Natural killer cell (primary cell): ENCODE measurements around the gene CREB5. TPM values are rescaled to one million over a fixed set of nuclear protein-coding genes. Genes with fewer than 3 reads are reported as not detected.

Experiments used
- ATAC-seq, 3 donors: fragments of 150-1000 bp in 2 of 3; fragments of 200-7000 bp in 1 of 3; cut with Tn5 transposase; 1 replicate in 1 of 3; 2 replicates in 2 of 3; pipeline ENCODE4 v1.10.0; 2021; ENCODE audit warnings: mild to moderate bottlenecking in 2 of 3, moderate library complexity in 2 of 3
- DNase-seq, 2 donors: peaks; one replicate each; pipeline versions ENCODE4 v3.0.0 to v3.0.0-alpha.2; 2013 to 2021; ENCODE audit warnings: mixed read lengths in 1 of 2
- H3K27ac ChIP-seq: one replicate; pipeline ENCODE4 v1.5.1; 2013; ENCODE audit warnings: mild to moderate bottlenecking, low read length
- H3K27me3 ChIP-seq: one replicate; pipeline ENCODE4 v1.6.1; 2013; ENCODE audit warnings: low read length; ENCODE audit not compliant: control insufficient read depth, insufficient read depth
- H3K36me3 ChIP-seq: one replicate; pipeline ENCODE4 v1.6.1; 2013; ENCODE audit warnings: low read length; ENCODE audit not compliant: control insufficient read depth, insufficient read depth
- H3K4me1 ChIP-seq: one replicate; pipeline ENCODE4 v1.6.1; 2013; ENCODE audit warnings: low read length; ENCODE audit not compliant: control insufficient read depth, insufficient read depth
- H3K4me3 ChIP-seq: one replicate; pipeline ENCODE4 v1.5.1; 2013; ENCODE audit warnings: low read length
- H3K9me3 ChIP-seq: one replicate; pipeline ENCODE4 v1.6.1; 2013; ENCODE audit warnings: low read length; ENCODE audit not compliant: control insufficient read depth, insufficient read depth
- H3K27ac Mint-ChIP-seq, 2 donors: one replicate each; pipeline ENCODE4 v1.8.0; 2022; ENCODE audit warnings: mild to moderate bottlenecking in 2 of 2, mixed read lengths in 2 of 2, moderate library complexity in 1 of 2
- H3K27me3 Mint-ChIP-seq, 2 donors: one replicate each; pipeline ENCODE4 v1.8.0; 2022; ENCODE audit warnings: low read depth in 2 of 2, mixed read lengths in 2 of 2
- H3K36me3 Mint-ChIP-seq: one replicate; pipeline ENCODE4 v1.8.0; 2022; ENCODE audit warnings: mixed read lengths
- H3K4me1 Mint-ChIP-seq, 2 donors: one replicate each; pipeline ENCODE4 v1.8.0; 2022; ENCODE audit warnings: mixed read lengths in 2 of 2
- H3K4me3 Mint-ChIP-seq: one replicate; pipeline ENCODE4 v1.8.0; 2022; ENCODE audit warnings: mild to moderate bottlenecking, moderate library complexity, mixed read lengths
- H3K9me3 Mint-ChIP-seq, 2 donors: one replicate each; pipeline ENCODE4 v1.8.0; 2022; ENCODE audit warnings: mixed read lengths in 2 of 2
- WGBS: methylation state at CpG from one replicate; pipeline ENCODE4 v1.1.7; 2013; ENCODE audit warnings: missing lambda C conversion rate; ENCODE audit not compliant: insufficient coverage; 5-methylcytosine and 5-hydroxymethylcytosine counted together
- intact Hi-C: fragments of 100-400 bp; cut with micrococcal nuclease; formaldehyde crosslinking; loops from one replicate; pipeline ENCODE4 v1.14.2; 2022
- total RNA-seq, 4 donors: library from RNA; stranded (reverse); fragments of 120-200 nt in 1 of 4; gene quantifications; one replicate each; pipeline versions ENCODE4 v1.2.3 to v1.2.4, GENCODE V29; 2013 to 2022
- TF ChIP-seq, protein P1 (sequence below): fragments of 200-600 bp; IDR thresholded peaks from one replicate; pipeline ENCODE4 v1.8.0; 2022; ENCODE audit warnings: antibody characterized with exemption

The CREB5 gene
- total RNA-seq, 3 donors from 2014 or later (not counting 1 experiment from before 2014, with no cell fraction given), result 0.52 to 7.0 (median 0.89) TPM

DNA sequence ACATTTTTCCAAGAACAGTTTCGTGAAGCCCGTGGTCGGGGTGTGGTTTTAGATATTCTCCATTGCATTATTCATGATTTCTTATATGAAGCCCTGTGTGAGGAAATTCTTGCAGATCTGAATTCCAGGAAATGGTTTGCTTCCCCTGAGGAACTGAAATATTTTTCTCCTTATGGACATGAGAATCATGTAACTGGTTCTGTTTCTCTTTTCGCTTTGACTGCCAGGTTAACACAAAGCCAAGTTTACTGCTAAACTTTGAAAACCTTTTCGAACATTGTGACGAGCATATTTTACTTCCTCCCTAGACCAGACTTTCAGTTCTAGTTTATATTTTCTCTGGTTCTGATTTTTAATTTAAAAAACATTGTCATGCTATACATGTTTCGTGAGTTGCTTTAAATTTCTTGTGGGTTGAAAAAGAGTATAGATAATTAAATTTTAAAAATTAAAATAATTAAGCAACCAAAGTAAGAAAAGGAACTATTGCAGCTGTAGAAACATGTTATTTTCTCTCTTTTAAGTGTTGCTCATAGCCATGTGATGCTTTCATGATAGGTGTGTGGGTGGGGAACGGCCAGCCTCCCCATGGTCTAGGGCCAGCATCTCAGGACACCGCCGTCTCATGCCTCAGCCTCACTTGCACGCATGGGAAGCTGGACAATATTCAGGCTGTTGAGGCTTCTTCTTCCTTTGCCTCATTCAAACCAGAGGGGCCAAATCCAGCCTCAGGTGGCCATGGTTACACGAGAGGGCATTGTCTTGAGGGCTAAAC lies 97.1 kb downstream of the CREB5 start:
- Mint-ChIP-seq H3K27ac (no peak overlapping the region), H3K36me3 (no peaks in the 10 kb centered on the region), H3K27me3 (peaks cover 15 to 77% of the 10 kb centered on the region in 2 donors), H3K4me3 (no peak overlapping the region), H3K9me3 (no peaks in the 10 kb centered on the region), H3K4me1 (no peaks in the 10 kb centered on the region)
- Histone ChIP-seq H3K4me1 (no peaks in the 10 kb centered on the region), H3K9me3 (no peaks in the 10 kb centered on the region), H3K4me3 (no peak overlapping the region), H3K27me3 (no peaks in the 10 kb centered on the region), H3K27ac (no peak overlapping the region), H3K36me3 (no peaks in the 10 kb centered on the region)
- WGBS, result 64% methylated on average over 6 of the region's 12 CpGs
- intact Hi-C loops, result no loop called here
- DNase-seq (no peak), ATAC-seq (no peak)
- TF ChIP-seq, protein P1, sequence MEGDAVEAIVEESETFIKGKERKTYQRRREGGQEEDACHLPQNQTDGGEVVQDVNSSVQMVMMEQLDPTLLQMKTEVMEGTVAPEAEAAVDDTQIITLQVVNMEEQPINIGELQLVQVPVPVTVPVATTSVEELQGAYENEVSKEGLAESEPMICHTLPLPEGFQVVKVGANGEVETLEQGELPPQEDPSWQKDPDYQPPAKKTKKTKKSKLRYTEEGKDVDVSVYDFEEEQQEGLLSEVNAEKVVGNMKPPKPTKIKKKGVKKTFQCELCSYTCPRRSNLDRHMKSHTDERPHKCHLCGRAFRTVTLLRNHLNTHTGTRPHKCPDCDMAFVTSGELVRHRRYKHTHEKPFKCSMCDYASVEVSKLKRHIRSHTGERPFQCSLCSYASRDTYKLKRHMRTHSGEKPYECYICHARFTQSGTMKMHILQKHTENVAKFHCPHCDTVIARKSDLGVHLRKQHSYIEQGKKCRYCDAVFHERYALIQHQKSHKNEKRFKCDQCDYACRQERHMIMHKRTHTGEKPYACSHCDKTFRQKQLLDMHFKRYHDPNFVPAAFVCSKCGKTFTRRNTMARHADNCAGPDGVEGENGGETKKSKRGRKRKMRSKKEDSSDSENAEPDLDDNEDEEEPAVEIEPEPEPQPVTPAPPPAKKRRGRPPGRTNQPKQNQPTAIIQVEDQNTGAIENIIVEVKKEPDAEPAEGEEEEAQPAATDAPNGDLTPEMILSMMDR, result no peak

DNA sequence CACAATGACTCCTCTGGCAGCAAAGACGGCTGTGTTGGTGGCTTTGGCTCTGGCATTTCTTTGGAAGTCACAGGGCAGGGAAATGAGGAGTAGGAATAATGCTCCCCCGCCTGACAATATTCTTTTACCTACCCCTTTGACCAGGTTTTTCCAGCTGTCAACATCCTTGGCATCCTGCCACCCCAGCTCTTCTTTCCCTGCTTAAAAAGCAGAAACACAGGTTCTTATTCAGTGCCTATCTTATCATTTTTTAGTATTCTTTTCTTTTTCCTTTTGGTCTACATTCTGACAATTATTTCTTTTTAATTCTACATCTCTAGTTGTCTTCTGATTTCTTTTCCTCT lies 97.7 kb downstream of the CREB5 start:
- no peaks in the 10 kb centered on the region for H3K4me1 Mint-ChIP-seq
- intact Hi-C loops, result no loop called here
- no peaks in the 10 kb centered on the region for H3K9me3 ChIP-seq
- no peaks in the 10 kb centered on the region for H3K36me3 ChIP-seq
- no peak overlapping the region for H3K4me3 Mint-ChIP-seq
- no peak for DNase-seq
- no peak for ATAC-seq
- H3K27ac Mint-ChIP-seq, result no peak overlapping the region
- TF ChIP-seq, protein P1, result no peak
- H3K4me1 ChIP-seq, result no peaks in the 10 kb centered on the region
- no peak overlapping the region for H3K27ac ChIP-seq
- no peaks in the 10 kb centered on the region for H3K27me3 ChIP-seq
- WGBS, result 46% methylated on average over 2 of the region's 2 CpGs
- peaks cover 15 to 77% of the 10 kb centered on the region in 2 donors for H3K27me3 Mint-ChIP-seq
- no peaks in the 10 kb centered on the region for H3K9me3 Mint-ChIP-seq
- H3K4me3 ChIP-seq, result no peak overlapping the region
- H3K36me3 Mint-ChIP-seq, result no peaks in the 10 kb centered on the region

DNA sequence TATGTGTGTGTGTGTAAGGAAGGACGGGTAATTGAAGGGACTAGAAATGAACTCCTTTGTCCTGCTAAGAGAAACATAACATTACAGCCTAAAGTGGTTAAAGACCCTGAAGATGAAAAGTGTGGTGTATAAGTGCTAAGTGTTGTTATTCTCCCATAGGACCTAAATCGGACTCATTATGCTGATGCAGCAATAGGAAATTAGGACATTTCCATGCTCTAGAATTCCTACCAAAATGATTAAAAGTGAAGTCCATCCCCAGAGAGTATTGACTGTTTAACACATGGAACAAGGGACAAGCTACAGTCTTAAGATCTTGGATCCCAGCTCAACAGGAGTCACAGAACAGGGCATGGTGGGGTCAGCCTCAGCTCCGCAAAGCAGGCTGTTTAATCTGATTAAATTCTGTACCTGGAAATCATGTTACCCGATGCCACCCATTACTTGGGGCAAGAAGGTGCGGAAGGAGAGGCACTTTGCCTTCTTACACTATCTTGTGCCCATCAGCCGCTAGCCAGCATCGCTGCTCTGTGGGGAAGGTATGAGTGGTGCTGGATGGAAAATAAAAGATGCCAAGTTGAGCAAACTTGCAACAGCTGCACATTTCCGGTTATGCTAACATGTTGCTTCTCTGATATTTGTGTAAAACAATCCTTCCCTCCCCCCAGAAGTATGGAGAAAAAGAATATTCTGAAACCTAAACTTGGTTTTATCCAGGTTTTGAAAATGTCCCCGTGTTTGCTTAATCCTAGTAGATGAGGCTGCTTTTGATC lies 100.5 kb downstream of the CREB5 start:
- DNase-seq, result no peak
- no peaks in the 10 kb centered on the region for H3K4me1 Mint-ChIP-seq
- Histone ChIP-seq H3K9me3 (no peaks in the 10 kb centered on the region), H3K36me3 (no peaks in the 10 kb centered on the region), H3K4me1 (no peaks in the 10 kb centered on the region), H3K27ac (no peak overlapping the region), H3K27me3 (no peaks in the 10 kb centered on the region), H3K4me3 (no peak overlapping the region)
- H3K27ac Mint-ChIP-seq, result no peak overlapping the region
- intact Hi-C loops, result no loop called here
- ATAC-seq, result no peak
- H3K4me3 Mint-ChIP-seq, result no peak overlapping the region
- no peaks in the 10 kb centered on the region for H3K9me3 Mint-ChIP-seq
- WGBS, result 91% methylated on average over 7 of the region's 9 CpGs
- H3K36me3 Mint-ChIP-seq, result no peaks in the 10 kb centered on the region
- peaks cover 15 to 68% of the 10 kb centered on the region in 2 donors for H3K27me3 Mint-ChIP-seq
- TF ChIP-seq, protein P1, result no peak
